Panc1 (cell line): Measurements from ENCODE around the gene SFT2D2. TPM values are rescaled to one million over a fixed set of nuclear protein-coding genes. Genes with fewer than 3 reads are reported as not detected.

ENCODE experiments used
- ATAC-seq: fragments of 200-7000 bp; cut with Tn5 transposase; 2 replicates; pipeline ENCODE4 v1.9.1; 2020; ENCODE audit warnings: mild to moderate bottlenecking, moderate library complexity
- BruUV-seq: library from RNA; stranded (reverse); fragments of 400-500 nt; replicated peaks from 2 replicates; lab custom pipeline; 2021; lab: Mats Ljungman, UMichigan
- CTCF ChIA-PET: fragments of 300-600 bp; sonication (Branson Sonifier 250); formaldehyde crosslinking; loops from one replicate; lab custom pipeline; 2022; ENCODE audit warnings: antibody characterized with exemption; lab: Charles Lee
- POLR2A ChIA-PET: fragments of 300-600 bp; sonication (Branson Sonifier 250); formaldehyde crosslinking; loops from one replicate; lab custom pipeline; 2022; ENCODE audit warnings: antibody characterized with exemption; lab: Charles Lee
- DNase-seq: peaks from one replicate; pipeline ENCODE4 v3.0.0-alpha.2; 2010; ENCODE audit warnings: low read depth, low spot score
- H3K27ac ChIP-seq: 2 replicates; pipeline ENCODE4 v1.5.1; 2011; ENCODE audit warnings: mild to moderate bottlenecking, low read length, inconsistent platforms
- H3K27me3 ChIP-seq: fragments of 200-500 bp; sonication (Bioruptor generic); 2 replicates; pipeline ENCODE4 v1.6.0; 2014; ENCODE audit warnings: low read length, inconsistent platforms; ENCODE audit not compliant: control insufficient read depth, insufficient read depth
- H3K36me3 ChIP-seq: fragments of 200-500 bp; sonication (Bioruptor generic); 2 replicates; pipeline ENCODE4 v1.5.1; 2014; ENCODE audit warnings: inconsistent platforms, mild to moderate bottlenecking, low read length, moderate library complexity; ENCODE audit not compliant: control insufficient read depth, insufficient read depth
- H3K4me1 ChIP-seq: 2 replicates; pipeline ENCODE4 v1.5.1; 2011; ENCODE audit warnings: inconsistent platforms, mild to moderate bottlenecking, low read length, moderate library complexity; ENCODE audit not compliant: control insufficient read depth, insufficient read depth
- H3K4me3 ChIP-seq, 2 experiments: 2 replicates each; pipeline ENCODE4 v1.5.1; 2011 to 2012; ENCODE audit warnings: low read depth in 2 of 2, low read length in 2 of 2, mild to moderate bottlenecking in 2 of 2, inconsistent platforms in 1 of 2, moderate library complexity in 1 of 2
- H3K9me3 ChIP-seq: fragments of 200-500 bp; sonication (Bioruptor generic); 2 replicates; pipeline ENCODE4 v1.5.1; 2014; ENCODE audit warnings: low read depth, mild to moderate bottlenecking, inconsistent platforms, low read length, moderate library complexity; ENCODE audit not compliant: control insufficient read depth, insufficient read depth
- CTCF ChIP-seq: fragments of 450-650 bp; IDR thresholded peaks from 2 replicates; pipeline ENCODE4 v1.5.1; 2017; ENCODE audit warnings: mild to moderate bottlenecking
- POLR2AphosphoS5 ChIP-seq: IDR thresholded peaks from 2 replicates; pipeline ENCODE4 v1.6.1; 2012; ENCODE audit warnings: mild to moderate bottlenecking, low read depth, low read length, moderate library complexity
- REST ChIP-seq, 2 experiments: IDR thresholded peaks; 2 replicates each; pipeline ENCODE4 v1.6.1; 2011 to 2012; ENCODE audit warnings: low read depth in 2 of 2, control low read depth in 1 of 2, low read length in 1 of 2, mild to moderate bottlenecking in 1 of 2, moderate library complexity in 1 of 2; ENCODE audit not compliant: insufficient read depth in 1 of 2
- SIN3A ChIP-seq: IDR thresholded peaks from 2 replicates; pipeline ENCODE4 v1.6.1; 2012; ENCODE audit warnings: low read depth, mild to moderate bottlenecking, low read length, moderate library complexity, borderline replicate concordance; ENCODE audit not compliant: insufficient read depth
- TCF7L2 ChIP-seq: IDR thresholded peaks from 2 replicates; pipeline ENCODE4 v1.6.1; 2011; ENCODE audit warnings: mild to moderate bottlenecking, low read depth, low read length, inconsistent platforms
- in situ Hi-C: cut with HindIII; loops from 2 replicates; pipeline ENCODE4 v1.10.0; 2016; ENCODE audit warnings: low sequenced_read_pairs, low pct_unique_long_range_greater_than_20kb
- intact Hi-C: fragments of 100-400 bp; cut with micrococcal nuclease; formaldehyde crosslinking; loops from one replicate; pipeline ENCODE4 v1.10.0; 2022; ENCODE audit not compliant: unreplicated experiment
- total RNA-seq: library from RNA; stranded (reverse); gene quantifications from one replicate; pipeline ENCODE4 v1.2.1, GENCODE V29; 2021; ENCODE audit not compliant: unreplicated experiment

Gene SFT2D2
- total RNA-seq, 1 experiment from 2014 or later, result 68.1 TPM

GRCh38 chr1:168260393-168260792, 34.6 kb downstream of the SFT2D2 start:
- TF ChIP-seq SIN3A (no peak), CTCF (no peak), TCF7L2 (no peak), REST (IDR thresholded peaks at IDR 0.05; ENCODE audit: insufficient read depth in 1 of 2, low read depth in 2 of 2, low read length in 1 of 2) (no peak), POLR2AphosphoS5 (no peak)
- in situ Hi-C loops, result no loop called here
- DNase-seq (no peak), ATAC-seq (no peak)
- no peak overlapping the region for H3K27ac ChIP-seq
- no peaks in the 10 kb centered on the region for H3K27me3 ChIP-seq
- CTCF ChIA-PET, result no interaction called here
- BruUV-seq, result no TSS peak
- intact Hi-C loops, result no loop called here
- POLR2A ChIA-PET, result no interaction called here
- H3K36me3 ChIP-seq, result no peaks in the 10 kb centered on the region
- H3K4me1 ChIP-seq, result no peaks in the 10 kb centered on the region
- no peak overlapping the region for H3K4me3 ChIP-seq
- H3K9me3 ChIP-seq, result peaks cover 7% of the 10 kb centered on the region; the same call in 1 of the 2 replicates

- in situ Hi-C loops, result no loop called here
- intact Hi-C loops, result no loop called here
- DNase-seq, result no peak
- ChIA-PET CTCF (no interaction called here), POLR2A (no interaction called here)
- TF ChIP-seq REST (IDR thresholded peaks at IDR 0.05; ENCODE audit: insufficient read depth in 1 of 2, low read depth in 2 of 2, low read length in 1 of 2) (no peak), CTCF (no peak), SIN3A (no peak), POLR2AphosphoS5 (no peak), TCF7L2 (no peak)
- ATAC-seq, result no peak
- H3K27ac ChIP-seq, result no peak overlapping the region
- H3K4me3 ChIP-seq, result no peak overlapping the region
- H3K9me3 ChIP-seq, result peaks cover under 1% of the 10 kb centered on the region; the same call in 1 of the 2 replicates
- H3K36me3 ChIP-seq, result no peaks in the 10 kb centered on the region
- no peaks in the 10 kb centered on the region for H3K4me1 ChIP-seq
- BruUV-seq, result no TSS peak
- no peaks in the 10 kb centered on the region for H3K27me3 ChIP-seq
Observed at GRCh38 chr1:168261390-168261789, 35.6 kb downstream of the SFT2D2 start.
